GM12872 (cell line): ENCODE measurements around the gene AAK1.

Source experiments
- TF ChIP-seq, protein P1 (sequence below): IDR thresholded peaks from 3 replicates; pipeline ENCODE4 v1.5.1; 2011; ENCODE audit warnings: low read depth, mild to moderate bottlenecking, low read length, moderate library complexity; ENCODE audit not compliant: insufficient read depth

The AAK1 gene

GRCh38 chr2:69437751-69438154 is 205.8 kb downstream of the AAK1 start:
- TF ChIP-seq, protein P1, sequence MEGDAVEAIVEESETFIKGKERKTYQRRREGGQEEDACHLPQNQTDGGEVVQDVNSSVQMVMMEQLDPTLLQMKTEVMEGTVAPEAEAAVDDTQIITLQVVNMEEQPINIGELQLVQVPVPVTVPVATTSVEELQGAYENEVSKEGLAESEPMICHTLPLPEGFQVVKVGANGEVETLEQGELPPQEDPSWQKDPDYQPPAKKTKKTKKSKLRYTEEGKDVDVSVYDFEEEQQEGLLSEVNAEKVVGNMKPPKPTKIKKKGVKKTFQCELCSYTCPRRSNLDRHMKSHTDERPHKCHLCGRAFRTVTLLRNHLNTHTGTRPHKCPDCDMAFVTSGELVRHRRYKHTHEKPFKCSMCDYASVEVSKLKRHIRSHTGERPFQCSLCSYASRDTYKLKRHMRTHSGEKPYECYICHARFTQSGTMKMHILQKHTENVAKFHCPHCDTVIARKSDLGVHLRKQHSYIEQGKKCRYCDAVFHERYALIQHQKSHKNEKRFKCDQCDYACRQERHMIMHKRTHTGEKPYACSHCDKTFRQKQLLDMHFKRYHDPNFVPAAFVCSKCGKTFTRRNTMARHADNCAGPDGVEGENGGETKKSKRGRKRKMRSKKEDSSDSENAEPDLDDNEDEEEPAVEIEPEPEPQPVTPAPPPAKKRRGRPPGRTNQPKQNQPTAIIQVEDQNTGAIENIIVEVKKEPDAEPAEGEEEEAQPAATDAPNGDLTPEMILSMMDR: no peak

GRCh38 chr2:69436938-69437750 is 206.4 kb downstream of the AAK1 start, which contains the start of gene NFU1:
Gene NFU1, minus strand, starts transcription at chr2:69437435. Its CDS starts 13 bp downstream, at chr2:69437422.
- TF ChIP-seq, protein P1: peak; percentile 80

- TF ChIP-seq, protein P1: no peak
Measured at GRCh38 chr2:69436596-69436937, 207.0 kb downstream of the AAK1 start.

- TF ChIP-seq, protein P1: no peak
Measured at GRCh38 chr2:69434753-69435152, 208.8 kb downstream of the AAK1 start.

DNA sequence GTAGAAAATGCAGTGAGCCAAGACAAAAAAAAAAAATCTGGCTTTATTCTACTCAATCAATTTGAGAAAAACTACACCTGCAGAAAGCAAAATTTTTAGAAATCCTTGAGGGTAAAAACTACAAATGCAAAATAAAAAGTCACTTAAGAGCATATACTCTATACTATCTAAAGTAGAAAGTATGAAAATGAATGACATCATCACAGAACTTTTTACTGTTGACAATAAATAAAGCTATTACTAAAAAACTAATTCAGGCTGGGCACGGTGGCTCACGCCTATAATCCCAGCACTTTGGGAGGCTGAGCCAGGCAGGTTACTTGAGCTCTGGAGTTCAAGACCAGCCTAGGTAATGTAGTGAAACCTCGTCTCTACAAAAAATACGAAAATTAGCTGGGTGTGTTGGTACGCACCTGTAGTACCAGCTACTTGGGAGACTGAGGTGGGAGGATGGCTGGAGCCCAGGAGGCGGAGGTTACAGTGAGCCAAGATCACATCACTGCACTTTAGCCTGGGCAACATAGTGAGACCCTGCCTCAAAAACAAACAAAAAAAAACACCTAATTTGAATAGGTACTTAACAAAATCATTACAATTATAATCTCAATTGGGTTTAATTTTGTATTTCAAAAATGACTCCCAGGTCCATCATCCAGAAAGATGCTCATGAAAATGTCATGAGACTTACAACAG is 213.9 kb downstream of the AAK1 start:
- TF ChIP-seq, protein P1: no peak

- TF ChIP-seq, protein P1: no peak
Measured at GRCh38 chr2:69428981-69429380, 214.6 kb downstream of the AAK1 start.

DNA sequence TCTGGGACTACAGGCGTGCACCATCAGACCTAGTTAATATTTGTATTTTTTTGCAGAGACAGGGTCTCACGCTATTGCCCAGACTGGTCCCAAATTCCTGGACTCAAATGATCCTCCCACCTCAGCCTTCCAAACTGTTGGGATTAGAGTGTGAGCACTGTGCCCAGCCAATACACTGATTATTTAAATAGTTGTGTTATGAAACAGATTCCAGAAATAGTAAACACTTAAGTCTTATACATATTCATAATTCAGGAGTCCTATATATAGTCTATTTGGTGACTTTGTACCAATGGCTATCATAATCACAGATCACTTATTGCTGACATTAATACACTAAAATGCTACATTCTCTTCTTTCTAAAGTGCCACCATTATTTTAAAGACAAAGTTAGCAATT is 219.1 kb downstream of the AAK1 start:
- TF ChIP-seq, protein P1: no peak
